ENCODE data around the gene MAGI2.

The MAGI2 gene

GRCh38 chr7:78111386-78111785 lies 1342.1 kb downstream of the MAGI2 start:
- no peak for ATAC-seq

DNA sequence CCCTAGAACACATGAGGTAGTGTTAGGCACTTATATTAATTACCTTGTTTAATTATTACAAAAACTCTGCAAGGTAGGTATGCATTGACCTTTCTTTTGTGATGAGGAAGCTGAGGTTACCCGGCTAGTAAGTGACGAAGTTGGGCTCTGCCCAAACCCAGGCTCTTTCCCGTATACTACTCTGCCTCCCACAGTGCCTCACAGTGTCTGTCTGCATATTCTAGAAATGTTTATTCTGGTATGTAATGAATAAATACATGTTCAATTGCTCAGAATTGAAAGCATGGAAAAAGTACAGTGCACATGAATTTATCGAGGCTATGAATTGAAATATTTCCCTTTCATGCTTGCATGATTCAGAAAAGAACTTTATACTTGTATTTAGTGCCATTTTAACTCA lies 1350.0 kb downstream of the MAGI2 start:
- no peak for ATAC-seq

DNA sequence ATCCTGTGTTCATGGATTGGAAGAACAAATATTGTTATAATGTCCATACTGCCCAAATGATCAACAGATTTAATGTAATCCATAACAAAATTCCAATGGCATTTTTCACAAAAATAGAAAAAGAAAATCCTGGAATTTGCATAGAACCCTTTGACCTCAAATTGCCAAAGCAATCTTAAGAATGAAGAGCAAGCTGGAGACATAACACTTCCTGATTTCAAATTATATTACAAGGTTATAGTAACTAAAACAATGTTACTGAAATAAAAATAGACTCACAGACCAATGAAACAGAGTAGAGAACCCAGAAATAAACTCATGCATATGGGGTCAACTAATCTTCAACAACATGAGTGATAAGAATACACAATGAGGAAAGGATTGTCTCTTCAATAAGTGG lies 1352.4 kb downstream of the MAGI2 start:
- no peak for ATAC-seq

- ATAC-seq = no peak
Measured at GRCh38 chr7:78099715-78100394, 1353.6 kb downstream of the MAGI2 start.

DNA sequence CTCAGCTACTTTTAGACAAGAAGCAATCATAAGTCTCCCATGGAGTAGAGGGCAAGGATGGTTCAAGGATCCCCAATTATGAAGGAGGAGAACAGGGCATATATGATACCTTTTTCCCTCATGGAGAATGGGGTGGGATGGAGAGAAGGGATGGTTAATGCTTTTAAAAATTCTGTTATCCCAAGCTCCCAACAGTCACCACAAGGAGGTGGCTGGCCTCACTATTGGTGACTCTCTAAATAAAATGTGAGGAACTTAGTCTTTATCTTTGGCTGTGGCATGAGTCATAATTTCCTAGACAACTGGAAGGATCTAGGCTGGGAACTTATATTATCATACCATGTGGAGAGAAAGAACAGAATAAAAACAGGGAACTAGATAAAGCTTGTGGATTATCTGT lies 1357.9 kb downstream of the MAGI2 start:
- no peak for ATAC-seq

GRCh38 chr7:78092331-78092730 lies 1361.1 kb downstream of the MAGI2 start:
- no peak for ATAC-seq

DNA sequence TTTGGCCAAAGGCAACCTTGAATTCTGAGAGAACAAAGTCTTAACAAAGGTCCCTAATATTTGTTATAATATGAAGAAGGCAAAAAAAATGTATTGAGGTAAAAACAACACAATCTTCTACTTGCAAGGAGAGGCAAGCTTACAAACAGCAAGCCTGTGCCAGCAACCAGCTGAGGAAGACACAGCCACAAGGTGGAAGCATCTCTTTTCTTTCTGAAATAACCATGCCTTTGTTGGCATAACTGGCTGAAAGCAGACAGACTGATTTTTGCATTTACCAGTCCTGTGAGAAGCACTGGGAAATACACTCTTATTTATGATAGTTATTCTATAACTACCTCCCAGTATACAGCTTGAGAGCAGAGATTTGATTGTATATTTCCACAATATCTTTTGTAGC lies 1362.9 kb downstream of the MAGI2 start:
- no peak for ATAC-seq

DNA sequence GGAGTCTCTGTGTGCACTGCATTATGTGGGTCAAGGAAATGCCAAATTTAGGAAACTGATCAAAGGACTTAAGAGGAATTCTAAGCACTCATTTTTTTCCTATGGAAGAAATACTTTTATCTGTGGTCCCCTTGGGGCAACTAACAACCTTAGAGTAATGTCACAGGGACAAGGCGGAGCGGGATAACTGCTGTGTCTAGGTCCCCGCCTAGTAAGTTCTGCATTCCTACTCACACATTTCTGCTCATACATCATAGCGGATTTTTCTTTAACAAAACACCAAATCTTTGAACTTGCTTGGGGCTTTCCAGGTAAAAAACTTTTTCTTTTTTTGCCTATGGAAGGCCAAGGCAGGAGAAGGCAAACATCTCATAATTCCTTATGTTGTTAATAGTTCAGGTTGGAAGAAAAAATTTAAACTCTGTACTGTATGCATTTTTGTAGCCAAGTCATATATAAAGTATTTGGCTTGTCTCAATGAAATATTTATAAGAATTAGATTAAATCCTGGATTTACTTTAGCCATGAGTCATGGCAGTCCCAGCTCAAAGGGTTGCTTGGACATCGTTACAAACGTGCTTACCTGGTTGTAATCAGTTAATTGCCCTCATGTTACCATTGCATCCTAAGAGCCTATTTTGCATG lies 1369.9 kb downstream of the MAGI2 start:
- no peak for ATAC-seq

DNA sequence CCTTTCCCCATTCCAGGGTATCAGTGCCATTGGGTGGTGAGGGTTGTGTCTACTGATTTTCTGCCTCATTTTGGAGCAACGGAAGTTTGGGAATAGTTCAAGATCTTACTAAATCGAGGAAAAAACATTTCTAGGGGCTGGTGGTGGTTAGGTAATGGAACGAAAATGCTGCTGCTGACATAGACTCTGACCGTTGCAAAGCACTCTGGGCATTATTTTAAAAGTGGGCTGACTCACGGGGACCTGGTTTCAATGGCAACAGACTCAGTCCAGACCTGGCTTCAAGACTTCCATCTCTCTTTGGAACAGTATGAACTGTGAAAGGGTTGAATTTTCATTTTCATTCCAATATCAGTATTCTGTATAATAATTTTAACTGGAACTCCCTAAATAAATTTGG lies 1370.9 kb downstream of the MAGI2 start:
- ATAC-seq = no peak

- no peak for ATAC-seq
Measured at GRCh38 chr7:78081888-78082287, 1371.6 kb downstream of the MAGI2 start.

- no peak for ATAC-seq
Measured at GRCh38 chr7:78081344-78081743, 1372.1 kb downstream of the MAGI2 start.

DNA sequence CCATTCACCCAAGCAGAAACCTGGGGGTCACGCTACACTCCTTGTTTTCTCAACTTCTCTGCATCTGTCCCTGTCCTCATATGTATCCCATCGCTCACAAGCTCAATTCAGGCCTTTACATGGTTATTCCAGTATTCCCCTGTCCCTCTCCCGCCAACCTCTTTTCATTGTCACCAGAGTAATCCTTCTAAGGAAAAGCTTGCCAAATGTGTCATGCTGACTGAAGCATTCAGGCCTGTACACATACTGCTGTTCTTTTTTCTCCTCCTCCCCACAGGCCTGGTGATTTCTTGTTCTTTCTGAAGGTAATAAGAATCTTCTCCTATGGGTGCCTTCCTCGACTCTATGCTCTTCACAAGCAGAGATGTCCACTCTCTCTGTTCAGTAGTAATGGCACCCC lies 1372.7 kb downstream of the MAGI2 start:
- ATAC-seq = no peak

- no peak for ATAC-seq
Measured at GRCh38 chr7:78080241-78080640, 1373.2 kb downstream of the MAGI2 start.

DNA sequence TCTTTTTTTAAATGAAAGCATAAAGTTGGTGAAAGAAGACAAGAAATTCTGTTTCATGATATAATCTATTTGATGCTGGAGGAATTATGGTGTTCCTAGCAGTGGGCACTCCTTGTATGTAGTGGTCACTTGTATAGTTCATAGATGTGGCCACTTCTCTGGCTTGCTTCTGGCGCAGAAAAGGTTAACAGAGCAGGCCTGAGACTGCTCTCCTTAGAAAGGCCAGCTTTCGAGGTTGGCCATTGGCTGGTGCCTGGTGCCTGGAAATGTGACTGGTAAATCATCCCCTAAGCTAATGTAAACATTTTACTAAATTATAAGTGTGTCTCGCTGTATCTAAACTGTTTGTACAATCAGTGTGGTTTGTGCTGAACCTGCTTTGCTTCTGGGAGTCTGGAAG lies 1378.8 kb downstream of the MAGI2 start:
- ATAC-seq = no peak

- ATAC-seq = no peak
Measured at GRCh38 chr7:78073609-78074382, 1379.7 kb downstream of the MAGI2 start.

- no peak for ATAC-seq
Measured at GRCh38 chr7:78072201-78072590, 1381.3 kb downstream of the MAGI2 start.

DNA sequence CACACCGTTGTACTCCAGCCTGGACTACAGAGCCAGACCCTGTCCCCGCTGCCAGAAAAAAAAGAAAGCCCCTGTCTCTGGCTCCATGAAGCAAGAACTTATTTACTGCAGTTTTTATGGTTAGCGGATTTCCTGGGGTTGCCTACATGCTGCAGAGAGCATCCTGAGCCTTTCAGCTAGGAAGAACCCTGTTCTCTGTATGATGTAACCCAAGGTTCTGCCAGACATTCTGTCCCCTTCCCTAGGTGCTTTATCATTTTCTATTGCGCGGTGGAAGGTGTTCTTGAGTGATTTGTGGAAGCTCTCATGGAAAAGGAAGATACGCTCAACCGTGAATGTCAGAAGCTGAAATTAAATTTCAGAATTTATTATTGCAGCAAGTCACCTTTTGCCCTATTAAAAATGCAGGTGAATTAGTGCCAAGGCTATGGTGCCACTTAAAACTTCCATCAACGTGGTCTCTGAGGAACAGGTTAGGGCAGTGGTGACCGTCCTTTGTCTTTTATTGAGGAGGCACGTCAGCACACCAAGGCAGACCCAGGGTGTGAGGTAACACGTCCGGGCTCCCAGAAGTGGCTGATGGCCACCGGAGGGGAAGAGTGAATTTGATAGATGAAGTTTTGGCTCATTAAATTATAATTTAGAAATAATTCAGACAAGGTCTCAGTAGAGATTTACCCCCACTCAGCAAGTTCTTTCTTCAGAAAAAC lies 1381.8 kb downstream of the MAGI2 start:
- no peak for ATAC-seq

DNA sequence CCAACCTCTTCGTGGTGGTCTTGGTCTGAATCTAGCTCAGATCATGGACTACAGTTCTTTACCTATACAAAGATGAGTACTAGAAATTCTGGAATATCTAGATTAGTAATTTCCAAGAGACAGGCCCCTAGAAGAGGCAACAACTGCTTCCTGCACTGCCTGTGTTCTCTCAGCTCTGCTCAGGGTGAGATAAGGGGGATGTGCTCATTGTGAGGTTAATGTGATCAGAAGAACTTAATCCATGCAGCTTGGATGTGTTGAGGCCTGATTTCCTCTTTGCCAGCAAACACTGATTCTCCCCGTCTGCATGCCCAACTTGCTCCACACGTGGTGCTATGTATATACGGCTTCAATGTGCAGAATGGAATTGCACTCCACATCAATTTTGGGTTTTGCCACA lies 1386.9 kb downstream of the MAGI2 start:
- no peak for ATAC-seq

DNA sequence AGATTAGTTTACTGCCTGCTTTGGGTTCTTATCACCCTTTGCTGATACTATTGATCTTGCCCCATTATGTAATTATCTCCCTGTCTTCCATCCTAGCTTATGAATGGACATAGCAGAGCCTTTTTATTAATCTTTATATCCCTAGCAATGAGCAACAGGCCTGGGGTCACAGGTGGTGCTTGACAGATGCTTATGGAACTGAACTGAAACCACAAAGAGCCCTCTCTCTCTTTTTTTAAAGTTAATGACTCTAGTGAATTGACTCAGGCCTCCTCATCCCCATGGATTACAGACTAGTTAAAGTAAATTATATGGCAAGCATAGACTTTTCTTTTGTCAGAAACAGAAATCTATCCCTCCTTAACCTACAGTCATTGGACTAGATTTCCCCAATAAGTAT lies 1389.7 kb downstream of the MAGI2 start:
- ATAC-seq = no peak

DNA sequence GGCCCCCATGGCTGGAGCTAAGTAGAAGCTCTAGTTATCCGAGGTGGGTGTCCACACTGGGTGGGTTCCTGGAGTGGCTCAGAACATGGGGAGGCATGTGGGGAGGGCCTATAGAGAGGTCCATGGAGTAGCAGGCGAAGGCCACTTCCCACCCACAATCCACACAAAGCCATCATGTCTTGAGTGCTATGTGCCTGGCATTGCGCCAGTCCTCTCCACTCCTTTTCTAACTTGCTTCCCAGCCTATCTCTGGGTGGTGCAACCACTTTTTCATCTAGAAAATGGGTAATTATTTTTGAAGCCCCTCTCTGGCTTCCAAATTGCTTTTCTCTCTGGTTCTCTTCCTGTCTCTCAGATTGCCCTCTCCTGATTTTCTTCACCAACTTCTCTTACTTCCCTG lies 1391.3 kb downstream of the MAGI2 start:
- ATAC-seq = no peak

DNA sequence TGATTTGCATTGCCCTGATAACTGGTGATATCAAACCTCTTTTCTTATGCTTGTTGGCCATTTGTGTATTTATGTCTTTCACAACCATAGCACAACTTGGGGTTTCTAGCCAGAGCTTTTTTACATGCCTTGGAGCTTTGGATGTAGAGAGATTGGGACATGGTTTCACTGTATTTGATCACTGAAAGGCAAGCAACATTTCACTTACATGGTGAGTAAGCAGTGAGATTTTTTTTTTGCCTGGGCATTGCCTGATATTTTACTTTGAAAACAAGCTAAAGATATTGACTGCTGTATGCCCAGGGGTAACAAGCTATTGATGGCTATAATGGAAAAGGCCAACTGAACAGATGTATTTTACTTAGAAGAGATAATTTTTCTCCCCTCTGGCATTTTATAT lies 1395.9 kb downstream of the MAGI2 start:
- no peak for ATAC-seq

DNA sequence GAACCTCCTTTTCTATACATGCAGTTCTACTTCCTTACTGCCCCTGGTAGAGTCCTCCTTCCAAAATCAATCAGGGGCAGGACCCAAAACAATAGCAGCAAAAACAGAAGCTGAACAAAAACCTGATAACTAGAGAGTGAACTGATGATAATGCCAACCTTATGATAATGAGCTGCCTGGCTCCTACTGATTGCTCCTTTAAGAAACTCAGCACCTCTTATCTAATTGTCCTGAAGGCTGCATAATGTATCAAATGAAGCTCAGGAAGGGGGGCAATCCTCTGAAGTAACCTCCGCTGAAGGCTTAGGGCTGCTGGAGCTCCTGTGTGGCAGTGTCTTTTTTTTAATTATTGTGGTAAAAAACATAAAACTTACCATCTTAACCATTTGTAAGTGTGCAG lies 1397.9 kb downstream of the MAGI2 start:
- no peak for ATAC-seq

DNA sequence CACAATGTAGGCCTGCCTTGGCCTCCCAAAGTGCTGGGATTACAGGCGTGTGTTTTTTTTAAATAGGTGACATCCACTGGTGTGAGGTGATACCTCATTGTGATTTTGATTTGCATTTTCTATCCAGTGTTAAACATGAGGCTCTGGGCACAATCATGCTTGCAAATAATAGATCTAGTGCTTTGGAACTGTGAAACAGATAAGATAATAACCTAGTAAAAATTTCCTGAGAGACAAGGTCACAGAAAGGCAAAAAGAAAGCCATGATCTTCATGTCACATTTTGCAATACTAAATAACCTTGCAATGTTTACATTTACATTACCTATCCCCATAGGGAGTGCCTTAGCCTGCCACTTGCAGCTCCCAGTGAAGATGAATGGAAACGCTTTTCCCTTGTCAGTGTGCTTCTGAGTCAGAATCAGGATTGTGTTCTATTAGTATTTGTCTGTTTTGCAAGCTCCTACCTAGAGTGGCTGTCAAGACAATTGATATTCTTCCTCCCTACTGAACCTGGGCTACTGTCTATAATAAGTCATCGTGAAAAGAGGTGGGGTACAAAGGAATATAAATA lies 1398.4 kb downstream of the MAGI2 start:
- no peak for ATAC-seq
